Choroid plexus epithelial cell (primary cell): ENCODE data around the gene TUBA1C.
A peak's percentile ranks its signal among the peaks of the same experiment; 100 is the strongest.
"Not testable (repeated sequence)": the region's sequence is repeated elsewhere in the genome, so short reads cannot be mapped to it uniquely, and the experiment has no call there.

Experiments used
- DNase-seq: peaks from one replicate; pipeline ENCODE4 v3.0.0-alpha.2; 2010; ENCODE audit warnings: low read depth
- H3K4me3 ChIP-seq: 2 replicates; pipeline ENCODE4 v1.5.1; 2011; ENCODE audit warnings: low read depth, mild to moderate bottlenecking, control low read depth, low read length, moderate library complexity
- CTCF ChIP-seq: conservative IDR thresholded peaks from 2 replicates; pipeline ENCODE4 v1.5.1; 2011; ENCODE audit warnings: low read depth, mild to moderate bottlenecking, control low read depth, inconsistent platforms, low read length, moderate library complexity

TUBA1C gene

DNA sequence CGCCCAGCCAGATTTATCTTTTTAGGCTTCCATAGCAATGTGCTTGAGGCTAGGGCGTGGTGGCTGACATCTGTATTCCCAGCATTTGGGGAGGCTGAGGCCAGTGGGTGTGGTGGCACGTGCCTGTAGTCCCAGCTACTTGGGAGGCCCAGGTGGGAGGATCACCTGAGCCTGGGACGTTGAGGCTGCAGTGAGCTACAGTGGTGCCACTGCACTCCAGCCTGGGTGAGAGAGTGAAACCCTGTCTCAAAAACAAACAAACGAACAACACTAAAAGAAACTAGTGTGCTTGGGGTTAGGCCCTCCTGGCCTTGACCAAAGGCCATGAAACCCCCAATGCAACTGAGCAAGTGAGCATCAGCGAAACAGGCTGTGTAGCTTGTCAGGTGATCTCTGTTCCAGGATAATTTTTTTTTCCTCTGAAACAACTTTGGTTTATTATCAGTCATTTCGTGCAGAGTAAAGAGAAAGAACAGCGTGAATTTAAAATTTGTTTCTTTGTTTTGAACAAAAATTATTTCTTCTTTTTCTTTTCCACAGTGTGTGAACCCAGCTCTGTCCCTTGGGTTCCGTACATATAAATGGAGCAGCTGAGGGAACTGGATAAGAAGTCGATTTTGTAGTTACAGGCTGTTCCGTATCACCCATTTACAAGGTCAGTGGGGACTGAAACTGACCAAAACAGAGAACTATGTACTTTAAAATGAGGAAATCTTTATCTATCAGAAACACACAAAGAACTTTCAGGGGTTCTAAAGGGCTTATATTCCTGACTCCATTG lies 8.8 kb upstream of the TUBA1C start:
- TF ChIP-seq CTCF = no peak
- DNase-seq = no peak
- no peak overlapping the region for H3K4me3 ChIP-seq

GRCh38 chr12:49257508-49258184 lies 7.2 kb upstream of the TUBA1C start:
- H3K4me3 ChIP-seq, DNase-seq: not testable (repeated sequence)

DNA sequence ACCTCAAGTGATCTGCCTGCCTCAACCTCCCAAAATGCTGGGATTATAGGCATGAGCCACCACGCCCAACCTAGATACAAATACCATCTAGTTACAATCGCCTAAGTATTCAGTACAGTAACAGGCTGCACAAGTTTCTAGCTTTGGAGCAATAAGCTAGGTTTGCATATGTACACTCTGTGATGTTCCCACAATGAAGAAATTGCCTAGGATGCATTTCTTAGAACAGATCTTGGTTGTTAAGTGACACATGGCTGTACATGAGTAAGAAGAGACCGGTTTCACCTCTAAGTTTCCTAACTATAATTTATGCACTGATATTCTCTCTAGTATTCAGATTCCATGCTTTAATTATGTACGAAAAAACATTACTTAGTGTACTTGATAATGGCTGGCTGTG lies 5.4 kb upstream of the TUBA1C start:
- DNase-seq = no peak
- TF ChIP-seq CTCF = no peak
- no peak overlapping the region for H3K4me3 ChIP-seq

DNA sequence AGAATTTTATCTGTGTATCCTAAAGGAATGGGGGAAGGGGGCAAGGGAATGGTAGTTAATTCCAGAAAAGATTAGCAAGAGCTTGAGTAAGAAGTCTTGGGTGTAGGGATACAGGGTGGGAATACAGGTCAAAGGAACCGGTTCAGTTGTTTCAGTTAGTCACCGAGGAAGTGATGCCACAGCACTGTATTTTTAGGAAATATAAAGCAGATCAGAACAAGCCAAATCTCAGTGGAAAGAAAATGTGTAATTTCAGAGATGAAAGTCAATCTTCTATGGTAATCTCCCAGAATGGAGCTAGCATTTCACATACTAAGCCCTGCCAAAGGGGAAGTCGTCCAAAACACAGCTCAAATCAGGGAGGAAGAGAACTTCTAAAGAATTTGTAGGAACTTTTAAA lies 4.7 kb upstream of the TUBA1C start:
- H3K4me3 ChIP-seq = no peak overlapping the region
- peak; percentile 59 for DNase-seq
- no peak for TF ChIP-seq CTCF

GRCh38 chr12:49260571-49261363 lies 4.1 kb upstream of the TUBA1C start:
- no peak for DNase-seq
- TF ChIP-seq CTCF = no peak
- H3K4me3 ChIP-seq = no peak overlapping the region

DNA sequence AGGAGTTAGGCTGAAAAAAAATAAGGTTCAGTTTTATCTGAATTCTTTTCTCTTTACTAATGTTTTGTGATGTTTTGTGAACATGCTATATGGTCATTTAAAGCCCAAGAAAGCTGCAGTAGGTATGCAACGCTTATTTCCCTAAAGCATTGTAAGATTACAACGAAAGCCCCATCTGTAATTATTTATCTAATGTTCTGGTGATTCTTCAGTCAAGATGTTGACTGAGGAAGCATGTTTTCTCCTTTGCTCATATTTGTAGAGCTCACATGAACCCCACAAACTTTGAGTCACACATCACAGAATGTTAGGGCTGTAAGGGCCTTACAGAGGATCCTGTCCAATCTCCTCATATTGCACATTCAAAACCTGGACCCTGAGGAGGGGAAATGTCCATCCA lies 3.2 kb upstream of the TUBA1C start:
- no peak for TF ChIP-seq CTCF
- no peak overlapping the region for H3K4me3 ChIP-seq
- DNase-seq = no peak

GRCh38 chr12:49263400-49263763 lies 1.5 kb upstream of the TUBA1C start:
- TF ChIP-seq CTCF = no peak
- DNase-seq = no peak
- H3K4me3 ChIP-seq = no peak overlapping the region
